GM12864 (cell line): Measurements from ENCODE around the gene CYP8B1.

ENCODE experiments used
- DNase-seq: peaks from one replicate; pipeline ENCODE4 v3.0.0-alpha.2; 2011; ENCODE audit warnings: low read depth
- H3K4me3 ChIP-seq: 2 replicates; pipeline ENCODE4 v1.5.1; 2011; ENCODE audit warnings: mild to moderate bottlenecking, low read depth, low read length, control low read depth
- TF ChIP-seq, protein P1 (sequence below): IDR thresholded peaks from 2 replicates; pipeline ENCODE4 v1.5.1; 2011; ENCODE audit warnings: low read depth, mild to moderate bottlenecking, moderate library complexity, low read length, control low read depth, inconsistent platforms; ENCODE audit errors: missing control alignments

The CYP8B1 gene

DNA sequence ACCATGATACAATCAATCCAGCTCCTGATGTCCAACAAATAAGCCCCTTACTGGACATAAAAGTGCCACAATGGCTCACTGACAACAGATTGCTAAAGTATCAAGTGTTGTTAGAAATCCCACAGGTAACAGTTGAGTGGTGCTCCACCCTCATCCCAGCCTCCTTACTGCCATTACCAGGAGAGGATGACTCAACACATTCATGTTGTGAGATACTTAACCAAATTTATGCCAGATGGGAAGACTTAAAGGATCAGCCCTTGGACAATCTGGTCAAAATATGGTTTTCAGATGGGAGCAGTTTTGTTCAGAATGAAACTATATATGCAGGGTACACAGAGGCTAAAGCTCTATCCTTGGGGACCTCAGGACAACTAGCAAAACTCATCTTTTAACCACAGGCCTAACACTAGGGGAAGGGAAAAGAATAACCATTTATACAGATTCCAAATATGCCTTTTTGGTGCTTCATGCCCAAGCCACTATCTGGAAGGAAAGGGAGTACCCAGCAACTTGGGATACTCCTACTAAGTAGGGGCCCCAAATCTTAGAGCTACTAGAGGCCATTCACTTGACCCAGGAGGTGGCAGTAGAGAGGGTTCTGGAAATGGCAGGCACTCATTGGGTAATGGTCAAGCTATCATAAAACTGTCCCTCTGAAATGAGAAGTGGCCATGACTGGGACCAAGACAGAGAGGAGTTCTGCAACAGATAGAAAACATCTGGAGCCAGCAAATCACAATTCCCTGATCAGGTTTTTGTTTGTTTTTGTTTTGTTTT is 23.4 kb upstream of the CYP8B1 start:
- H3K4me3 ChIP-seq: no peak overlapping the region
- TF ChIP-seq, protein P1, sequence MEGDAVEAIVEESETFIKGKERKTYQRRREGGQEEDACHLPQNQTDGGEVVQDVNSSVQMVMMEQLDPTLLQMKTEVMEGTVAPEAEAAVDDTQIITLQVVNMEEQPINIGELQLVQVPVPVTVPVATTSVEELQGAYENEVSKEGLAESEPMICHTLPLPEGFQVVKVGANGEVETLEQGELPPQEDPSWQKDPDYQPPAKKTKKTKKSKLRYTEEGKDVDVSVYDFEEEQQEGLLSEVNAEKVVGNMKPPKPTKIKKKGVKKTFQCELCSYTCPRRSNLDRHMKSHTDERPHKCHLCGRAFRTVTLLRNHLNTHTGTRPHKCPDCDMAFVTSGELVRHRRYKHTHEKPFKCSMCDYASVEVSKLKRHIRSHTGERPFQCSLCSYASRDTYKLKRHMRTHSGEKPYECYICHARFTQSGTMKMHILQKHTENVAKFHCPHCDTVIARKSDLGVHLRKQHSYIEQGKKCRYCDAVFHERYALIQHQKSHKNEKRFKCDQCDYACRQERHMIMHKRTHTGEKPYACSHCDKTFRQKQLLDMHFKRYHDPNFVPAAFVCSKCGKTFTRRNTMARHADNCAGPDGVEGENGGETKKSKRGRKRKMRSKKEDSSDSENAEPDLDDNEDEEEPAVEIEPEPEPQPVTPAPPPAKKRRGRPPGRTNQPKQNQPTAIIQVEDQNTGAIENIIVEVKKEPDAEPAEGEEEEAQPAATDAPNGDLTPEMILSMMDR: no peak
- no peak for DNase-seq

DNA sequence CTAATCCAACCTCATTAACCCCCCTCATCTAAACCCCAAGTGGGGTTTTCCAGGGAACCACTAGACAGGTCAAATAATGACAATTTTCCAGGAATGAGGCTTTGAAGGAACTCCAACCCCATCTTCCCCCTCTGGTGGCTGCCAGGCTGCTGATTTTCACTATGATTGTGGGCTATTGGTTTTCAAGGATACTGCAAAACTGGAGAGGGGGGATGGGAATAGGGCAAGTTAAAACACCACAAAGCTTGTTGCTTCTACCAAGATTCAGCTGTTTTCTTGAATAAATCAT is 19.8 kb upstream of the CYP8B1 start:
- DNase-seq: no peak
- TF ChIP-seq, protein P1: no peak
- H3K4me3 ChIP-seq: no peak overlapping the region

- no peak overlapping the region for H3K4me3 ChIP-seq
- TF ChIP-seq, protein P1: no peak
- DNase-seq: no peak
Observed at GRCh38 chr3:42894698-42895579, 19.3 kb upstream of the CYP8B1 start.

GRCh38 chr3:42892807-42893206 is 17.1 kb upstream of the CYP8B1 start:
- TF ChIP-seq, protein P1: no peak
- DNase-seq: no peak
- no peak overlapping the region for H3K4me3 ChIP-seq

GRCh38 chr3:42892169-42892568 is 16.5 kb upstream of the CYP8B1 start:
- H3K4me3 ChIP-seq: no peak overlapping the region
- TF ChIP-seq, protein P1: no peak
- DNase-seq: no peak

- H3K4me3 ChIP-seq: no peak overlapping the region
- DNase-seq: no peak
- TF ChIP-seq, protein P1: no peak
Observed at GRCh38 chr3:42891042-42891441, 15.4 kb upstream of the CYP8B1 start.
